ENCODE data around the gene KLF18.
"Not testable (repeated sequence)": the region's sequence is repeated elsewhere in the genome, so short reads cannot be mapped to it uniquely, and the experiment has no call there.

The KLF18 gene

DNA sequence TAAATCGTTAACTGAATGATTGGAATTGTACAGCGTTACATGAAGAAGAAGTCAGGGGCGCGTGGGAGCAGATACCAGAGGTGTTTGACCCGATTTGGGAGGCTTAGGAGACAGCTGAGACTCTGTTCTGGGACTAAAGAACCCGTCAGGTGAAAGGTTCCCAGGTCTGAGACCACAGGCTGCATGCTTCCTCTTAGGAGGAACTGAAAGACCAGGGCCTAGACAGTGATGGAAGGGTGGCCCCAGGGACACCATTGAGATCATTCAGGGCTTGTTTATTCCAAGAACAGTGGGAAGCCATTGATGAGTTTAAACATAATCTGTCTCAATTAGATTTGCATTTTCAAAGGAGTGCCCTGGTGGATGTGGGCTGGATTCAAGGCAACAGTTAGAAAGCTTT is 21.9 kb downstream of the KLF18 start:
- no peak for DNase-seq

DNA sequence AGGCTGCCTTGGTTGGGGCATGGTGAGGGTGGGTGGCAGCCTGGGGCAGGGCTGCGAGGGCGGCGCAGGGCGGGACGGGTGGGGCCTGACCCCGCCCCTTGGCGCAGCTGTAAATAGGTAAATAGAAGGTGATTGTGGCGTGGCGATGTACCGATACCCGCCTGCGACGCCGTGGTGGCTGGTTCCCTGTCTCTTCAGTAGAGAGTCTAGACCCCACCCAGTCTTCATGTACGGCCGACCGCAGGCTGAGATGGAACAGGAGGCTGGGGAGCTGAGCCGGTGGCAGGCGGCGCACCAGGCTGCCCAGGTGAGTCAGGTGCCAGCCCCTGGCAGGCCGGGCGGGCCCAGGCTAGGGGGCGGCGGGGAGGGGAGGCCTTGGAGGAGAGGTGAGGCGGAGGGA is 22.7 kb downstream of the KLF18 start, which contains the start of gene KLF17:
KLF17 (plus strand) TSS at position 140 of the 400 bp plus-strand sequence; CDS start at position 227, 87 bp downstream.
- no peak for DNase-seq

DNA sequence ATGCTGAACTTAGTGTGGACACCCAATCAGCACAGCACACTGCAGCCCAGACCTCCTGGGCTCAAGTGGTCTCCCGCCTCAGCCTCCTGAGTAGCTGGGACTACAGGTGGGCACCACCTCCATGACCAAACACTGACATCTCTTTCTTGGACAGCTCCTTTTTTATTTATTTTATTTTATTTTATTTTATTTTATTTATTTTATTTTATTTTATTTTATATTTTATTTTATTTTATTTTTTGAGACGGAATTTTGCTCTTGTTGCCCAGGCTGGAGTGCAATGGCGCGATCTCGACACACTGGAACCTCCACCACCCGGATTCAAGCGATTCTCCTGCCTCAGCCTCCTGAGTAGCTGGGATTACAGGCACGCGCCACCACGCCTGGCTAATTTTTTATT is 24.2 kb downstream of the KLF18 start:
- DNase-seq: not testable (repeated sequence)

DNA sequence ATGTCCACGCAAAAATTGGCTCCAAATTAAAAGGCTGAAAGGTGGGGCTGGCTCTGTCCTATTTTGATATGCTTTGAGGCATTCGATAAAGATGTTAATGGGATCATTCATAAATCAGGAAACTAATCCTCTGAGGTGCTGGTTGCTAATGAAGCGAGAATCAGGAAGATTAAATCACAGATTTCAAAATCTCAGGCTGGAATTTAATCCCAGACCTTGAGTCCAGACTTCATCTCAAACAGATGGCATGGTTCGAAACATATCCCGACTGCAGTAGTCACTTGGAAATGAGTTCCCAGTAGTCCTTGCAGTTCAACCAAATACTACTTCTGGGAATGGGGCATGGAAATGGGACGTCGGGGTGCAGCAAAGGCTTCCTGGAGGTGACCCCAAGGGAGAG is 27.3 kb downstream of the KLF18 start:
- no peak for DNase-seq

DNA sequence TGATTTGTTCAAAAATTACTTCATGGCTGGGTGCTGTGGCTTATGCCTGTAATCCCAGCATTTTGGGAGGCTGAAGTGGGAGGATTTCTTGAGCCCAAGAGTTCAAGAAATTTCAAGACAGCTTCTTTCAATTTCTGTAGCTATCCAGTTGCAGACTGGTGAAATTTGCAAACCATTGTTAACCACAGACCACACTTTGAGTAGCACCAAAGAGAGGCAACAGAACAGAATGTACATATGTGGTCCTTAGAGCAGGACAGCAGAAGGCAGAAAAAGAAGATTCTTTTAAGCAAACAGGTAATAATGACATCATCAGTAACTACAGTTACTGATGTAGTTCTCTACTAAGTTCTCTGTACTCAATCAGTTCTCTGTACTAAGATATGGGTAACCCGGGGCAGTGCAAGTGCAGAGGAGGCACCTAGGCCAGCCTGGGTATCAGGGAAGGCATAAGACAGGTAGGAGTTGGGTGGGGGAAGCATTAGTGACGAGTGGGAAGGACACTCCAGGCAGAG is 28.3 kb downstream of the KLF18 start:
- no peak for DNase-seq

DNA sequence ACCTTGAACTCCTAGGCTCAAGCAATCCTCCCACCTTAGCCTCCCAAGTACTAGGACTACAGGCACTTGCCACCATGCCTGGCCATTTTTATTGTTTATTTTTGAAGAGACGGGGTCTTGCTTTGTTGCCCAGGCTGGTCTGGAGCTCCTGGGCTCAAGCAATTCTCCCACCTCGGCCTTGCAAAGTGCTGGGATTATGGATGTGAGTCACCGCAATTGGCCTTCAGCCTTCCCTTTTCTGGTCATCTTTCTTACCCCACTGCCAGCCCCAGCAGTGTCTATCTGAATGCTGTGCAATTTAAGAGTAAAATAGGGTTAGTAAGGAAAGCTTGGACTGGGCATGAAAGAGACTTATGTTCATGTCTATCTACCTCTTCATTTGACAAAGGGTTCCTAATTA is 28.9 kb downstream of the KLF18 start:
- DNase-seq: no peak

DNA sequence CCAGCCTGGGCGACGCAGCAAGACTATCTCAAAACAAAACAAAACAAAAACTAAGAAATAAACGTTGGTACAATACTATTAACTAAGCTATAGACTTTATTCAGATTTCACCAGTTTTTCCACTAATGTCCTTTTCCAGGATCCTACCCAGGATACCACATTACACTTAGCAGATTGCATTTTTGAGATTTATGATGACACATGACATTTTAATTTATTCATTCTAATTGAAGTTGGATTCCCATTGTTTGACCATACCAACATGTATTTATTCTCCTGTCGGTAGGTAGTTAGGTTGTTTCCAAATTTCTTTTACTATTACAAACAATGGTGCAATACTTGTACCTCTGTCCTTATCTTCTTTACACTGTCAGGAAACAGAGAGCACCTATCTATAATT is 29.6 kb downstream of the KLF18 start:
- no peak for DNase-seq

DNA sequence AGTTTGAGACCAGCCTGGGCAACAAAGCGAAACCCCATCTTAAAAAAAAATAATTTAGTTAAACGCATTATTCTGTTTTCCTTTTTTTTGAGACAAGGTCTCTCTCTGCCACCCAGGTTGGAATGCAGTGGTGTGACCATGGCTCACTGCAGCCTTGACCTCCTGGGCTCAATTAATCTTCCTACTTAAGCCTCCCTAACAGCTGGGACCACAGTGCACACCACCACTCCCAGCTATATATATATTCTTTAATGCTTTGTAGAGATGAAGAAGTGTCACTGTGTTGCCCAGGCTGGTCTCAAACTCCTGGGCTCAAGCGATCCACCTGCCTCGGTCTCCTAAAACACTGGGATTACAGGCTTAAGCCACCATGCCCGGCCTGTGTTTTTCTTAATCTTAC is 30.5 kb downstream of the KLF18 start:
- DNase-seq: no peak

DNA sequence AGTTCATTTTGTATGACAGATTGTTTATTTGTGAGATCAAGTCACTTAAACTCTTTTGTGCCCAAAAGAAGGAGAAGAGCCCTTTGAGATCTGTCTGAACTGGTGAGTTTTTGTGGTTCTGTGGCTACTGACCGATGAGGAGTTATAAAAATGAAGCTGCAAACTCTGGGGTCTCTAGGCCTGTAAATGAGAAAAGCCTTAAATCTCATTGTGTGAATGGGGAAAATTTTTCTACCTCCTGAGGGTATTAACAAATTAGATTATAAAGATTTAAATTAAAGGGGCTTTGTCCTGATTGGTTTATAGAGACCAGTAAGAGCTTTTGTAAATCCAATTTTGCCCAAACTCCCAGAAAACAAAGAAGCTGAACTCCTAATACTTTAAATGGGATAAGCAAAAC is 32.5 kb downstream of the KLF18 start:
- no peak for DNase-seq

DNA sequence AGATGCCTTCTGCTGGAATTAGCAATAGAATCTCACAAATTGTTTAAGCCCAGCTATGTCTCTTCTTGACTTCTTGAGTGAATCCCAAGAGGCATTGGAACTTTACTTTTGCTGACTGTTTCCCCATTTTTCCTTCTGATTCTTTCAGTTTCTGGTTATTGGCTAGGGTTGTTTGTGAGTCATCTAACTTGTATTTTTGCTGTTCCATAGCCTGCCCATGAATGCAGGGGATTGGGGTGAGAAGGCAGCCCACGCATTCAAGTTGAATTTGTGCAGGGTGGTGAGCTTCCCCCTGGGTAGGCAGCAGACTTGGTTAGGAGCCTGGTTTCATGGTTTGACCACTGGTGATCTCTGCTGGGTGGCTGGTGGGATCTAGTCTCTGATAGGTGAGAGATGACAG is 33.2 kb downstream of the KLF18 start:
- no peak for DNase-seq

DNA sequence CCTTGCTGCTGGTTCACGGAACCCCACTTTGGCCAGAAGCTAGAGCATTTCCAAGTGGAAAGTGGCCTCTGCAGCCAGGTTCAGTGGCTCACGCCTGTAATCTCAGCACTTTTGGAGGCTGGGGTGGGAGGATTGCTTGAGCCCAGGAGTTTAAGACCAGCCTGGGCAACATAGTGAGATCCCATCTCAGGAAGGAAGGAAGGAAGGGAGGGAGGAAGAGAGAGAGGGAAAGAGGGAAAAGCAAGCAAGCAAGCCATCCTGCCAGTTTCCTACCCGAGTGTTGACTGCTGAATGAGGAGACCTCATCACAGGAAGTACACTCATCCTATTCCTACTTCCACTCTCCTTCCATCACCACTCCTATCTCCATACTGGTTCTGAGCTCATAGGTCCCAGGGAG is 35.6 kb downstream of the KLF18 start:
- no peak for DNase-seq

DNA sequence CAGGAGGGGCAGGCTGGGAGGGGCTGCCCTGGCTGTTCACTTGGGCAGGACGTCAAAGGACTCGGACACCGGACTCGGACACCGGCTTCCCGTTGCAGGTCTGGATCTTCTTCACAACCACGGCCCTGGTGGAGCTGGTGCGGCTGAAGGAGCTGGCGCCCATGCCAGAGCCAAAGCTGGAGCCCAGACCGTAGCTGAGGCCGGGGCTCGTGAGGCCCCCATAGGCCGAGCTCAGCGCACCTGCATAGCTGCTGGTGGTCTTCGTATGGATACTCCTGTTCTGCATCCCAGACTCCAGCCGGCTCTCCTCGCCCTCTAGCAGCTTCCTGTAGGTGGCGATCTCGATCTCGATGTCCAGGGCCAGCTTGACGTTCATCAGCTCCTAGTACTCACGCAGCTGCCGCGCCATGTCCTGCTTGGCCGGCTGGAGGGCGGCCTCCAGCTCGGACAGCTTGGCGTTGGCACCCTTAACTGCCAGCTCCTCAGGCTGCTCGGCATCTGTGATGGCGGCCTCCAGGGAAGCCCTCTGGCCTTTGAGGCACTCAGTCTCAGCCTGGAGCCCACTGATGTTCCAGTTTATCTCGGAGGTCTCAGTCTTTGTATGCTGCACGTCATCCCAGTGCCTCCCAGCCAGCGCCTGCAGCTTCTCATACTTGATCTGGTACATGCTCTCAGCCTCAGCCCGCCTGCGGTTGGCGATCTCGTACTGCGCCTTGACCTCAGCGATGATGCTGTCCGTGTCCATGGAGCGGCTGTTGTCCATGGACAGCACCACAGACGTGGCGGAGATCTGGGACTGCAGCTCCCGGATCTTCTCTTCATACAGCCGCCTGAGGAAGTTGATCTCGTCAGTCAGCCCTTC is 37.9 kb downstream of the KLF18 start:
- no peak for DNase-seq

DNA sequence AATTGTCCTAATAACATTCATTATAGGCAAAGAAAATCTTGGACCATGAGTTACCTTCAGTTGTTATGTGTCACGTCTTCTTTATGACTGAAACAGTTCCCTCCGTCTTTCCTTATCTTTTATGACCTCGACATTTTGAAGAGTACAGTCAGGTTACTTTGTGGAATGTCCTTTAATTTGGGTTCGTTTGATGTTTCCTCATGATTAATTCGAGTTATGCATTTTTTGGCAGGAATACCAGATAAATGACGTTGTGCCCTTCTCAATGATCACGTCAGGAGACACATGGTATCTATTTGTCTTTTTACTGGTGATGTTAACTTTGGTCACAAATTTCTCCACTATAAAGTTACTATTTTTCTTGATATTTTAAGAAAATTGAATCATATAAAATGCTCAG is 40.1 kb downstream of the KLF18 start:
- no peak for DNase-seq

DNA sequence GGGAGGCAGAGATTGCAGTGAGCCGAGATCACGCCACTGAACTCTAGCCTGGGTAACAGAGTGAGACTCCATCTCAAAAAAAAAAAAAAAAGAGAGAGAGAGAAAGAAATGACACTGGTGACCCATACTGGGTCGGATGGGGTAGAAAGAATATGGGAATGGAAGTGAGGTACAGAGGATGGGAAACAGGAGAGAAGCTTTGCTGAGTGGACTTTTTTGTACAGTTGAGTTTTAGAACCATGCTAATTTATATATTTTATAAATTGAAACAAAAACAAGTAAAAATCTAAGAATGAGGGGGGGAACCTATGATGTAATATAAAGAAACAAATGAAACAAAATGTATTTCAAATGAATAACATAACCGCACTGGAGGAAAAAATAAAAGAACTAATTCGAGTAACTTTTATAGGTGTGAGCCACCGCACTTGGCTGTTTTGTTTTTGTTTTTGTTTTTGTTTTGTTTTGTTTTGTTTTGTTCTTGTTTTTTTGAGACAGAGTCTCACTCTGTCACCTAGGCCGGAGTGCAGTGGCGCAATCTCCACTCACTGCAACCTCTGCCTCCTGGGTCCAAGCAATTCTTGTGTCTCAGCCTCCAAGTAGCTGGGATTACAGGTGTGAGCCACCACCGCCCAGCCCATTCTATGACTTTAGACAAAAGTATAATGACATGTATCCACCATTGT is 41.1 kb downstream of the KLF18 start:
- DNase-seq: no peak

DNA sequence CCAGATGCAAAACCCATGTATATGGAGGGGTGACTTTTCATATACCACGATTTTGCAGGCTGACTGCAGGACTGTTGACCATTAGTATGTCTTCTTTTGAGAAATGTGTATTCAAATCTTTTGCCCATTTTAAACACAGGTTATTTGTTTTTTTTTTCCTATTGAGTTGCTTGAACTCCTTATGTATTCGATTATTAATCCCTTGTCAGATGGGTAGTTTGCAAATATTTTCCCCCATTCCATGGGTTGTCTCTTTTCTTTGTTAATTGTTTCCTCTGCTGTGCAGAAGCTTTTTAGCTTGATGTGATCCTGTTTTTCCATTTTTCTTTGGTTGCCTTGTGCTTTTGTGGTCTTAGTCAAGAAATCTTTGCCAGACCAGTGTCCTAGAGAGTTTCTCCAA is 47.4 kb downstream of the KLF18 start:
- DNase-seq: no peak

DNA sequence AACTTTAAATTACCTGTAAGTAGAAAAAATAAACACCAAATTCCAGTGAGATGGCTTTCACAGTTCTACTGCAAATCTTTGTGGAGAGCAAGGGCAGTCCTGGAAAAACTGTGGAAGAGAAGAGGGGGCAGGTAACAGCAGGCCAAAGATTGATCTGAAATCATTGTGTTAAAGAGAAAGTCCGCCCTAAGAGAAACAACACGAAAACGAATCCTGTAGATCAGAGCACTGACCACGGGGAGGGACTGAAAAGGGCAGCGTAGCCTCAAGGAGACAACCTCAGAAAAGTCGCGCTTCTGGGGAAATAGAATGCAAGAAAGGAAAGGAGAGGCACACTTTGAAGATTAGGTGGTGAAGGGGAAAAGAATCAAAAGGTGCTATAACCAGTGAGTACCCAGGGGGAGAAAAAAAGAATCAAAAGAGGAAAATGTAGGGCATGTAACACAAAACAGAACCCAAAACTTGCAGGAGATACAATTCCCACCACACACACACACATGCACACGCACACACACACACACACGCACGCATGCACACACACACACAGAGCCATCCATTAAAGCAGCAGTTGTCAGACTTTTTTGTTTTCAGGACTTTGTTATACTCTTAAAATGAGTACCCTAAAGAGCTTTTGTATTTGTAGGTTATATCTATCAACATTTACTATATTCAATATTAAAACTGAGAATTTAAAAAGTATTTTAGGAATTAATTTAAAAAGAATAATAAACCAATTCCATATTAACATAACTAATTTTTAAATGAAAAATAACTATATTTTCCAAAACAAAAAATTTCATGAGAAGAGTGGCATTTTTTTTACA is 50.8 kb downstream of the KLF18 start:
- DNase-seq: no peak

DNA sequence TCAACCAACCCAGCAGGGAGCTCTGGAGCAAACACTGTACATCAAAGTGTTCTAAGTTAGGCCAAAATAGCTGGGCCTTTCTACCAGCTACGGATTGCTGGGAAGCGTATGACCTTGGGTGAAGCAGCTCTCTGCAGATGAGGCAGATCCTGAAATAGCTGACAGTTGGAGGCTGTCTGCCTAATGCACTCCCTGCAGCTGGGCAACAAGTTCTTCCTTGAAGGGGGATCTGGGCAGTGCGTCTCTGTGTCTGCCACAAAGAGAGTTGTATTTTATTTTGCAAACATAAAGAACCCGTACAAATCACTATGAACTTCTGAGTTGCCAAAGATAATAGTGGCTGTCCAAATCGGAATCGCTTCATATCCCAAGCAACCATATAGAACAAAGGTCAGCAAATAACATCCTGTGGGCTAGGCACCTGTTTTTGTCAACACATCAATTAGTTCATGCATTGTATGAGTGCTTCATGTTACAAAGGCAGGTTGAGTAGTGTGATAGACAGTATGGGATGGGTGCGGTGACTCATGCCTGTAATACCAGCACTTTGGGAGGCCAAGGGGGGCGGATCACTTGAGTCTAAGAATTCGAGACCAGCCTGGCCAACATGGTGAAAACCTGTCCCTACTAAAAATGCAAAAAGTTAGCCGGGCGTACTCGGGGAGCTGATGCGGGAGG is 51.9 kb downstream of the KLF18 start:
- no peak for DNase-seq

Measured in hippocampal formation (tissue), 2 donors.